ENCODE measurements around the gene EXOC3L1. TPM values are rescaled to one million over a fixed set of nuclear protein-coding genes. Genes with fewer than 3 reads are reported as not detected.

EXOC3L1 gene
- total and polyA plus RNA-seq, 2 of the 4 experiments (the other 2 are of a cell fraction), result not detected

GRCh38 chr16:67182288-67182687 is 7.6 kb downstream of the EXOC3L1 start:
- H3K4me3 ChIP-seq (ENCODE audit: insufficient read depth, low read depth, low read length), result no peak overlapping the region
- H3K4me2 ChIP-seq (ENCODE audit: low read depth, low read length), result peak overlapping the region; percentile 63
- no peak overlapping the region for H3K18ac ChIP-seq (ENCODE audit: low read depth, low read length)
- H4K5ac ChIP-seq (ENCODE audit: low read depth, low read length), result no peak overlapping the region
- peaks cover 23 to 42% of the 10 kb centered on the region in 2 experiments for H3K79me1 ChIP-seq (ENCODE audit: low read depth in 1 of 2, low read length in 2 of 2)
- H3K27ac ChIP-seq (ENCODE audit: insufficient read depth, low read length), result peak overlapping the region; percentile 8; the same call in 1 of the 2 replicates
- H2BK20ac ChIP-seq (ENCODE audit: low read depth, low read length), result 0 out of 2 replicates have a peak overlapping the region, but pooled peaks have one; percentile 11
- H2BK120ac ChIP-seq (ENCODE audit: low read depth, low read length), result no peak overlapping the region
- no peak for TF ChIP-seq USF2 (IDR thresholded peaks at IDR 0.05; ENCODE audit: low read depth, low read length)
- no peak for TF ChIP-seq CTCF (conservative IDR thresholded peaks at IDR 0.05; ENCODE audit: low read depth, low read length)
- TF ChIP-seq POLR2A (IDR thresholded peaks at IDR 0.05; ENCODE audit: low read depth, low read length), result no peak
- TF ChIP-seq RCOR1 (IDR thresholded peaks at IDR 0.05; ENCODE audit: insufficient replicate concordance, low read length), result no peak
- no peak for TF ChIP-seq ELK1 (IDR thresholded peaks at IDR 0.05; ENCODE audit: borderline replicate concordance, low read depth, low read length)
- no peak for TF ChIP-seq BHLHE40 (IDR thresholded peaks at IDR 0.05; ENCODE audit: low read depth, low read length)
- no peak for TF ChIP-seq CEBPB (IDR thresholded peaks at IDR 0.05; ENCODE audit: low read depth, low read length)
- TF ChIP-seq NFE2L2 (IDR thresholded peaks at IDR 0.05; ENCODE audit: low read depth, low read length), result no peak
- no peak for TF ChIP-seq MXI1 (IDR thresholded peaks at IDR 0.05; ENCODE audit: borderline replicate concordance, low read depth, low read length)
- no peak for TF ChIP-seq CHD1 (IDR thresholded peaks at IDR 0.05; ENCODE audit: low read depth, low read length)
- TF ChIP-seq RFX5 (IDR thresholded peaks at IDR 0.05; ENCODE audit: low read depth, low read length), result no peak
- no peak for TF ChIP-seq FOS (IDR thresholded peaks at IDR 0.05; ENCODE audit: low read depth, low read length)
- POLR2A ChIA-PET (ENCODE audit: unreplicated experiment), result no interaction called here
- peak overlapping the region; percentile 48; the same call in 1 of the 3 replicates for H2BK15ac ChIP-seq (ENCODE audit: low read depth, low read length)
- in situ Hi-C loops (cut with MboI; ENCODE audit: low sequenced_read_pairs), result no loop called here
- peak overlapping the region; percentile 44; the same call in 1 of the 2 replicates for H3K23ac ChIP-seq (ENCODE audit: low read depth, low read length)
- no peak overlapping the region for H4K8ac ChIP-seq (ENCODE audit: low read depth in 2 of 2, low read length in 2 of 2)
- intact Hi-C loops (cut with micrococcal nuclease), result loop anchor here (10.0 kb wide), 1 partner anchor 167 kb away; no protein-coding TSS in a partner anchor
- DNase-seq, result peak; percentile 23
- no peaks in the 10 kb centered on the region for H3K27me3 ChIP-seq (ENCODE audit: control insufficient read depth, insufficient read depth, low read length)
- ATAC-seq (ENCODE audit: low read depth), result no peak
- 88% methylated on average over 1 of the region's 2 CpGs; no CpG with 5 or more reads in 1 of the 2 experiments for WGBS, 2 experiments (ENCODE audit: extremely low coverage in 2 of 2, insufficient read length in 1 of 2)
- no peak overlapping the region; the same call in 1 of the 2 replicates for H3K56ac ChIP-seq (ENCODE audit: extremely low read depth, insufficient read depth, low read length)
- dilution Hi-C loops (cut with HindIII; ENCODE audit: low sequenced_read_pairs, unreplicated experiment), result no loop called here
- H2AK9ac ChIP-seq (replicated peaks; ENCODE audit: low read depth, low read length, poor library complexity), result no peak overlapping the region
- H4K20me1 ChIP-seq (ENCODE audit: insufficient read depth, low read length), result peaks cover 31% of the 10 kb centered on the region
- H2AFZ ChIP-seq (replicated peaks; ENCODE audit: low read length, poor library complexity), result no peak overlapping the region
- peak overlapping the region; percentile 30 for H2BK5ac ChIP-seq (ENCODE audit: low read depth, low read length, poor library complexity, severe bottlenecking)
- H3K14ac ChIP-seq (replicated peaks; ENCODE audit: low read depth, low read length), result 0 out of 2 replicates have a peak overlapping the region, but pooled peaks have one; percentile 1
- H4K91ac ChIP-seq (ENCODE audit: insufficient read depth, low read depth, low read length), result no peak overlapping the region
- H3K9ac ChIP-seq (ENCODE audit: low read depth, low read length), result no peak overlapping the region
- CTCF ChIA-PET, result interaction anchor here (0.5 kb wide), 1 partner anchor 670 kb away, joined by 3 read pairs; no protein-coding TSS in a partner anchor
- H3K36me3 ChIP-seq (ENCODE audit: control insufficient read depth, insufficient read depth, low read length), result no peaks in the 10 kb centered on the region; the same call in 1 of the 2 replicates
- peak overlapping the region; percentile 8; the same call in 1 of the 2 replicates for H3K4ac ChIP-seq (ENCODE audit: low read depth, low read length)
- peaks cover 13% of the 10 kb centered on the region for H3K9me1 ChIP-seq (ENCODE audit: insufficient read depth, low read length)
- H3K4me1 ChIP-seq (ENCODE audit: control insufficient read depth, insufficient read depth, low read length), result peaks cover 15% of the 10 kb centered on the region
- BruUV-seq (replicated peaks), result no TSS peak
- H2AK5ac ChIP-seq (ENCODE audit: low read depth, low read length), result peak overlapping the region; percentile 25
- H3K9me3 ChIP-seq (ENCODE audit: control insufficient read depth, insufficient read depth, low read length), result no peaks in the 10 kb centered on the region
